ENCODE data around the gene TAF1L.

TAF1L gene

DNA sequence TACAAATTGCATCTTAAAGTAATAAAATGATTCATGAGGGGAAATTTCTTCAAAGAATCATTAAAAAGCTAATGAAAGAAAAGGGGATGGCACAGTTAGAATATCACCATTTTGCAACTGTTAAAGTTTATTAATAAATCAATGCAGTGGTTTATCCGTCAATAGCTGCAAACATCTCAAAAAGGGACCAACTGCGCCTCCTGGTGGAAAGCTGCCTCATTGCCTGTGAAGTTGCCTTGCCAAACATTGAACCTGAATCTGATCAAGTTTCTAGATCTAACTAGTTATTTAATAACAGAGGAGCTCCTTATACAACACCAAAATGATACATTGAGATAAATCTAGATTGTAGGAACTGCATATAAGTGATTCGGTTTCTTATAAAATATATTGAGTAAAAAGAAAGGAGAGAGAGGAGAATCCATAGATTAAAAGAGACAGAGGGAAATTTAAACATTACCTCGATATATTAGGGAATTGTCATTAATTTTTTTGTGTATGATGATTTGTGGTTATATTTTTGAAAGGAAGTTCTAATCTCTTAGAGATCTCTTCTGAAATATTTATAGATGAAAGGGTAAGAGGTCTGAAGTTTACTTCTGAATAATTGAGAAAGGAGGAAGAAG lies 55.6 kb downstream of the TAF1L start:
- H3K4me3 ChIP-seq (ENCODE audit: low read depth, low read length): no peak overlapping the region
- TF ChIP-seq, protein P1, sequence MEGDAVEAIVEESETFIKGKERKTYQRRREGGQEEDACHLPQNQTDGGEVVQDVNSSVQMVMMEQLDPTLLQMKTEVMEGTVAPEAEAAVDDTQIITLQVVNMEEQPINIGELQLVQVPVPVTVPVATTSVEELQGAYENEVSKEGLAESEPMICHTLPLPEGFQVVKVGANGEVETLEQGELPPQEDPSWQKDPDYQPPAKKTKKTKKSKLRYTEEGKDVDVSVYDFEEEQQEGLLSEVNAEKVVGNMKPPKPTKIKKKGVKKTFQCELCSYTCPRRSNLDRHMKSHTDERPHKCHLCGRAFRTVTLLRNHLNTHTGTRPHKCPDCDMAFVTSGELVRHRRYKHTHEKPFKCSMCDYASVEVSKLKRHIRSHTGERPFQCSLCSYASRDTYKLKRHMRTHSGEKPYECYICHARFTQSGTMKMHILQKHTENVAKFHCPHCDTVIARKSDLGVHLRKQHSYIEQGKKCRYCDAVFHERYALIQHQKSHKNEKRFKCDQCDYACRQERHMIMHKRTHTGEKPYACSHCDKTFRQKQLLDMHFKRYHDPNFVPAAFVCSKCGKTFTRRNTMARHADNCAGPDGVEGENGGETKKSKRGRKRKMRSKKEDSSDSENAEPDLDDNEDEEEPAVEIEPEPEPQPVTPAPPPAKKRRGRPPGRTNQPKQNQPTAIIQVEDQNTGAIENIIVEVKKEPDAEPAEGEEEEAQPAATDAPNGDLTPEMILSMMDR (IDR thresholded peaks at IDR 0.05; ENCODE audit: low read depth, low read length): peak; percentile 92
